ENCODE measurements around the gene TRIM61. TPM values are rescaled to one million over a fixed set of nuclear protein-coding genes. Genes with fewer than 3 reads are reported as not detected.

Gene TRIM61
- total RNA-seq, 1 experiment from 2014 or later: 2.8 TPM

- no peak for TF ChIP-seq HMGXB4 (CRISPR knock-in tag; IDR thresholded peaks at IDR 0.05)
- TF ChIP-seq TEAD1 (CRISPR knock-in tag; IDR thresholded peaks at IDR 0.05): no peak
- TF ChIP-seq JUN (CRISPR knock-in tag; IDR thresholded peaks at IDR 0.05): no peak
- TF ChIP-seq USF2 (CRISPR knock-in tag; IDR thresholded peaks at IDR 0.05): peak; percentile 22; the same call in 1 of the 2 replicates
- TF ChIP-seq ZNF423 (CRISPR knock-in tag; IDR thresholded peaks at IDR 0.05): no peak
- peak; percentile 78; the same call in 1 of the 2 replicates for TF ChIP-seq CBFB (CRISPR knock-in tag; IDR thresholded peaks at IDR 0.05; ENCODE audit: low read depth)
- TF ChIP-seq ETV6 (CRISPR knock-in tag; IDR thresholded peaks at IDR 0.05): peak; percentile 79
- TF ChIP-seq NR1H2 (CRISPR knock-in tag; IDR thresholded peaks at IDR 0.05): no peak
- no peak for TF ChIP-seq GTF2I (CRISPR knock-in tag; conservative IDR thresholded peaks at IDR 0.05)
- no peak for TF ChIP-seq ZSCAN18 (CRISPR knock-in tag; IDR thresholded peaks at IDR 0.05)
- TF ChIP-seq PREB (CRISPR knock-in tag; IDR thresholded peaks at IDR 0.05; ENCODE audit: borderline replicate concordance): no peak
- TF ChIP-seq ZNF512 (CRISPR knock-in tag; IDR thresholded peaks at IDR 0.05; ENCODE audit: borderline replicate concordance): no peak
- TF ChIP-seq FOXJ3 (CRISPR knock-in tag; IDR thresholded peaks at IDR 0.05; ENCODE audit: borderline replicate concordance): no peak
- no peak for TF ChIP-seq EMX1 (CRISPR knock-in tag; IDR thresholded peaks at IDR 0.05)
- TF ChIP-seq ZBTB21 (CRISPR knock-in tag; IDR thresholded peaks at IDR 0.05; ENCODE audit: borderline replicate concordance): 0 out of 2 replicates have a peak, but pooled peaks have one; percentile 37
- peak; percentile 84; the same call in 1 of the 2 replicates for TF ChIP-seq AFF4 (CRISPR knock-in tag; IDR thresholded peaks at IDR 0.05; ENCODE audit: borderline replicate concordance)
- no peak for TF ChIP-seq ZNF425 (CRISPR knock-in tag; conservative IDR thresholded peaks at IDR 0.05)
- peak; percentile 13; the same call in 1 of the 2 replicates for TF ChIP-seq IRF1 (CRISPR knock-in tag; IDR thresholded peaks at IDR 0.05)
- no peak for TF ChIP-seq CDX4 (CRISPR knock-in tag; IDR thresholded peaks at IDR 0.05; ENCODE audit: borderline replicate concordance)
- TF ChIP-seq ZMAT4 (CRISPR knock-in tag; IDR thresholded peaks at IDR 0.05): no peak
Observed at GRCh38 chr4:164956766-164957643, 20.5 kb downstream of the TRIM61 start (continued).
